Measurements from ENCODE around the gene CLPTM1L.
A peak's percentile ranks its signal among the peaks of the same experiment; 100 is the strongest.
"Not testable (repeated sequence)": the region's sequence is repeated elsewhere in the genome, so short reads cannot be mapped to it uniquely, and the experiment has no call there.

Gene CLPTM1L

DNA sequence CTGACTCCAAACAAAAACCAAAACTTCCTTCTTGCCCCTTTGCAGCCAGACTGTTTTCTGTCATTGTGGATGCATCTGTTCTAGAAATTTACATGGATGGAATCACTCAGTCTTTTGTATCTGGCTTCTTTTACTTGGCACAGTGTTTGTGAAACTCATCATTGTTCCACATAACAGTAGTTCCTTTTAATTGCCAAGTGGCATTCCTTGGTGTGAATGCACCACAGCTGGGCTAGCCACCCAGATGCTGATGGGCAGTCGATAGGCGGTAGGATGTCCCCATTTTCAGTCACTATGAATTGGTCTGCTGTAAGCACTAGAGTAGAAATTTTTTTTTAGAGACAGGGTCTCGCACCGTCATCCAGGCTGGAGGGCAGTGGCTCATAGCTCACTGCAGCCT is 6.3 kb upstream of the CLPTM1L start:
- ATAC-seq (replicated peaks; ENCODE audit: extremely low read depth, poor library complexity, severe bottlenecking) = no peak
- Mint-ChIP-seq H3K36me3 (ENCODE audit: insufficient read depth) (peaks cover 3% of the 10 kb centered on the region), H3K27me3 (peaks cover 11% of the 10 kb centered on the region), H3K27ac (ENCODE audit: low read depth) (no peak overlapping the region), H3K9me3 (no peaks in the 10 kb centered on the region), H3K4me1 (peaks cover 4% of the 10 kb centered on the region), H3K4me3 (no peak overlapping the region)
- DNase-seq (ENCODE audit: low spot score in 2 of 2) = no peak

- H3K27ac Mint-ChIP-seq (ENCODE audit: low read depth) = no peak overlapping the region
- H3K4me3 Mint-ChIP-seq = no peak overlapping the region
- peaks cover 7% of the 10 kb centered on the region for H3K4me1 Mint-ChIP-seq
- ATAC-seq (replicated peaks; ENCODE audit: extremely low read depth, poor library complexity, severe bottlenecking) (no peak), DNase-seq (ENCODE audit: low spot score in 2 of 2) (no peak)
- no peaks in the 10 kb centered on the region for H3K9me3 Mint-ChIP-seq
- H3K36me3 Mint-ChIP-seq (ENCODE audit: insufficient read depth) = peaks cover 5% of the 10 kb centered on the region
- no peaks in the 10 kb centered on the region for H3K27me3 Mint-ChIP-seq
Observed at GRCh38 chr5:1349246-1349645, 4.3 kb upstream of the CLPTM1L start.

- Mint-ChIP-seq H3K9me3 (no peaks in the 10 kb centered on the region), H3K4me3 (no peak overlapping the region), H3K4me1 (peaks cover 10% of the 10 kb centered on the region), H3K27ac (ENCODE audit: low read depth) (no peak overlapping the region), H3K27me3 (no peaks in the 10 kb centered on the region), H3K36me3 (ENCODE audit: insufficient read depth) (peaks cover 5% of the 10 kb centered on the region)
- DNase-seq (ENCODE audit: low spot score in 2 of 2) (no peak), ATAC-seq (replicated peaks; ENCODE audit: extremely low read depth, poor library complexity, severe bottlenecking) (no peak)
Observed at GRCh38 chr5:1348986-1349245, 4.0 kb upstream of the CLPTM1L start.

GRCh38 chr5:1347571-1347970 is 2.7 kb upstream of the CLPTM1L start:
- Mint-ChIP-seq H3K9me3 (no peaks in the 10 kb centered on the region), H3K27me3 (no peaks in the 10 kb centered on the region), H3K36me3 (ENCODE audit: insufficient read depth) (peaks cover 9% of the 10 kb centered on the region), H3K4me3 (no peak overlapping the region), H3K4me1 (peaks cover 19% of the 10 kb centered on the region), H3K27ac (ENCODE audit: low read depth) (no peak overlapping the region)
- ATAC-seq (replicated peaks; ENCODE audit: extremely low read depth, poor library complexity, severe bottlenecking) (no peak), DNase-seq (ENCODE audit: low spot score in 2 of 2) (no peak)

DNA sequence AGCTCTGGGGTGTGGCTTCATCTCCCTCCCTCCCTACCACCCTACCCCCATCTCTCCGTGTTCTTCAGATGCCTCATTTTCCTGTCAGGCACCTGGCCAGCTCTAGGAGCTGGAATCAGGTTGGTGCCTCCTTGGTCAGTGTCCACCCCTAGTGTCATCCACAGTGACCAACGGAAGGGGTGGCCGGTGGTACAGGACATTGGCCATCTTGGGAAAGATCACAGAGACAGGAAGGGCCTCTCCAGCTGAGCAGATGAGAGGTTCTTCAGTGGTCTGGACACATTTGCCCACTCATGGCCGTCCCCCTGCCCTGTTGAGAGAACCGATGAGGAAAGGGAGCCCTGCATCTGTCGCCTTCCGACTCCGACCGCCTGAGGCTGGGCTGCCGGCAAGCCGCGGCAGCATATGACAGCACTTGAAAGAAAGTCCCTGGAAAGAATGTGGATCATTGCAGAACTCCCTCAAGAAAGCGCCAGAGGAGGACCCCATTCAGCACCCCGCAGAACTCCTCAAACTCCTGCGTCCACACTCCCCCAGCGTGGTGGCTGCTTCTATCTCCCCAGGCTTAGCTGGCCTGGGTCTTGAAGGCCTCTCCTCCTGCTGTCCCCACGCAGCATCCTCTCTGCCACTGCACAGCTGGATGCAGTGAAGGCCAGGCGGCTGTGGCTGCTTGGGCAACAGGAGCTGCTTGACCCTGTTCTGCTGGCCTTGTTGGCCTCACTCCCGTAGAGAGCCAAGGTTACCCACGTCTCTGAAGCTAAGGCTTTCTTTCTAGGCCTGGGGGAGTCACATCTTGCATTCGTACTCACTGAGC is 1.9 kb upstream of the CLPTM1L start:
- Mint-ChIP-seq H3K27ac (ENCODE audit: low read depth) (peak overlapping the region; percentile 86), H3K36me3 (ENCODE audit: insufficient read depth) (peaks cover 10% of the 10 kb centered on the region), H3K4me3 (peak overlapping the region; percentile 79), H3K4me1 (peaks cover 19% of the 10 kb centered on the region), H3K9me3 (no peaks in the 10 kb centered on the region), H3K27me3 (no peaks in the 10 kb centered on the region)
- DNase-seq (ENCODE audit: low spot score in 2 of 2) (no peak), ATAC-seq (replicated peaks; ENCODE audit: extremely low read depth, poor library complexity, severe bottlenecking) (no peak)

DNA sequence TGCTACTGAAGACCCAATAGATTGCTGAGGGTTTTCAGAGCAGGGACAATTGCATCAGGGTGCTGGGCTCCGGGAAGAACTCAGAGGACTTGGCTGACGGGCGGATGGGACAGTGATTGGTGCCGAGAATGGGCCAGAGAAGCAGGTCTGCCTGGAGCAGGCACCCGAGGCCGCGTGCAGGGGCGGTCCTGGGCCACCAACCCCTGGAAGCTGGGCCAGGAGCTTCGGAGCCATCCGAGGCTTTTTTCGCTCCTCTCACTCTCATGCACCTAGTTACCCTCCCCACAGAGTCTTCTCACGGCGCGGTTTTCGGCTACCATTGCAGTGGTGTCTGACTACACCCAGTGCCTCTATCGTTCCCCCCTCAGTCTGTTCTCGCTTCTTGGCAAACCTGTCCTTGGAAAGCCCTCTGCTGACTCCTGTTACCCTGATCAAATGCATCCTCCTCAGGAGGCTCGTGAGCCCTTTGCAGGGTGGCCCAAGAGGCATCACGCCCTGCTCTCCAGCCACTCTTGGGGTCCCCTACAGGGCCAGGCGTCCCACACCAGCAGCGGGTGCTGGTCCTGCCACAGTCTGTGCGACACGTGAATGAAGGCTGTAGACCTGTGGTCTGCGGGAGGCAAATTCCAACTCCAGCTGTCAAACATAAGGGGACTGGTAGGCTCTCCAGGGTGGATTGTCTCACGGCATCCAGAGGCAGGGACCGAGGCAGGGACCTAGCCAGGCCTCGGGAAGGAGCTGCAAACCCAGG is 1.2 kb upstream of the CLPTM1L start:
- Mint-ChIP-seq H3K4me3 (peak overlapping the region; percentile 79), H3K27me3 (no peaks in the 10 kb centered on the region), H3K9me3 (no peaks in the 10 kb centered on the region), H3K27ac (ENCODE audit: low read depth) (peak overlapping the region; percentile 86), H3K36me3 (ENCODE audit: insufficient read depth) (peaks cover 18% of the 10 kb centered on the region), H3K4me1 (peaks cover 19% of the 10 kb centered on the region)
- ATAC-seq (replicated peaks; ENCODE audit: extremely low read depth, poor library complexity, severe bottlenecking) = no peak
- DNase-seq (ENCODE audit: low spot score in 2 of 2) = no peak

- Mint-ChIP-seq H3K36me3 (ENCODE audit: insufficient read depth) (peaks cover 24% of the 10 kb centered on the region), H3K9me3 (no peaks in the 10 kb centered on the region), H3K27ac (ENCODE audit: low read depth) (peak overlapping the region; percentile 69), H3K4me1 (peaks cover 19% of the 10 kb centered on the region), H3K27me3 (no peaks in the 10 kb centered on the region), H3K4me3 (peak overlapping the region; percentile 79)
- ATAC-seq (replicated peaks; ENCODE audit: extremely low read depth, poor library complexity, severe bottlenecking) (peak; percentile 26), DNase-seq (ENCODE audit: low spot score in 2 of 2) (no peak)
Observed at GRCh38 chr5:1343931-1344901, 683 bp downstream of the CLPTM1L start.

GRCh38 chr5:1343315-1343751 is 1.6 kb downstream of the CLPTM1L start:
- peaks cover 24% of the 10 kb centered on the region for H3K36me3 Mint-ChIP-seq (ENCODE audit: insufficient read depth)
- no peaks in the 10 kb centered on the region for H3K9me3 Mint-ChIP-seq
- no peak overlapping the region for H3K27ac Mint-ChIP-seq (ENCODE audit: low read depth)
- no peak for ATAC-seq (replicated peaks; ENCODE audit: extremely low read depth, poor library complexity, severe bottlenecking)
- no peaks in the 10 kb centered on the region for H3K27me3 Mint-ChIP-seq
- H3K4me1 Mint-ChIP-seq = peaks cover 19% of the 10 kb centered on the region
- DNase-seq (ENCODE audit: low spot score in 2 of 2) = no peak
- peak overlapping the region; percentile 78 for H3K4me3 Mint-ChIP-seq

GRCh38 chr5:1342711-1343110 is 2.2 kb downstream of the CLPTM1L start:
- H3K9me3 Mint-ChIP-seq; H3K27ac Mint-ChIP-seq (ENCODE audit: low read depth); DNase-seq (ENCODE audit: low spot score in 2 of 2); H3K27me3 Mint-ChIP-seq; ATAC-seq (replicated peaks; ENCODE audit: extremely low read depth, poor library complexity, severe bottlenecking): not testable (repeated sequence)
- Mint-ChIP-seq H3K4me1 (peaks cover 19% of the 10 kb centered on the region), H3K4me3 (peak overlapping the region; percentile 78), H3K36me3 (ENCODE audit: insufficient read depth) (peaks cover 24% of the 10 kb centered on the region)

DNA sequence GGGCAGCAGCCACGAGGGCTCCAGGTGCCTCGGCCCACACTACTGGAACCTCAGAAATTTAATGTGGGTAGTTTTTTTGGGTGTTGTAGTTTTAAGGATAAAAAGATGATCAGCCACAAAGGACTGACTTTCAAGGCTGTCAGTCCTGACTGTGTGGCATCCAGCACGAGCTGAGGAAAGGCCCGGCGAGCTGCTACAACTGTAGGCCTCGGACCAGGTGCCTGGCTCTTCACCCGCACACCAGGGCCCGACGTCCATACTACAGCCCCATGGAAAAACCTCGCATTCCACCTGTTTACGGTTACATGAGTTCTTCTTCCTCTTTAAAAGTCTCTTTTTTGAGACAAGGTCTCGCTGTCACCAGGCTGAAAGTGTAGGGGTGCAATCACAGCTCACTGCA is 2.6 kb downstream of the CLPTM1L start:
- Mint-ChIP-seq H3K4me3 (no peak overlapping the region), H3K4me1 (peaks cover 19% of the 10 kb centered on the region), H3K9me3 (no peaks in the 10 kb centered on the region), H3K27me3 (no peaks in the 10 kb centered on the region), H3K27ac (ENCODE audit: low read depth) (no peak overlapping the region), H3K36me3 (ENCODE audit: insufficient read depth) (peaks cover 26% of the 10 kb centered on the region)
- no peak for ATAC-seq (replicated peaks; ENCODE audit: extremely low read depth, poor library complexity, severe bottlenecking)
- no peak for DNase-seq (ENCODE audit: low spot score in 2 of 2)

DNA sequence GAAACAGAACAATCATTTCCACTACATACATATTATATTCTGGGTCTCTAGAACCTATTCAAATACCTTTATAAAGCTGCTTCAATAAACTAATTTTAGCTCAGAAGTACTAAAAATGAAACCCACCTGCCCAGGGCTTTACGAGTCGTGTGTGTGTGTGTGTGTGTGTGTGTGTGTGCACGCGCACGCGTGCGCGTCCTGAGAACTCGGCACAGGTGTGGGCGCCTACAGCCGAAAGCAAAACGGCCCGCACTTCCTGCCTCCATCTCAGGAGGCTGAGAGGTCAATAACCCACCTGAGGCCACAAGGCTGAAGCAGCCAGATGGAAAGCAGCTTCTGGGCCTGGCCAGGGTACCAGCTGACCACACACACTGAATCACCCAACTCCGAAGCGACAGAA is 3.0 kb downstream of the CLPTM1L start:
- Mint-ChIP-seq H3K27me3 (no peaks in the 10 kb centered on the region), H3K4me3 (no peak overlapping the region), H3K27ac (ENCODE audit: low read depth) (no peak overlapping the region), H3K36me3 (ENCODE audit: insufficient read depth) (peaks cover 29% of the 10 kb centered on the region), H3K4me1 (peaks cover 19% of the 10 kb centered on the region), H3K9me3 (no peaks in the 10 kb centered on the region)
- ATAC-seq (replicated peaks; ENCODE audit: extremely low read depth, poor library complexity, severe bottlenecking) = no peak
- DNase-seq (ENCODE audit: low spot score in 2 of 2) = no peak

DNA sequence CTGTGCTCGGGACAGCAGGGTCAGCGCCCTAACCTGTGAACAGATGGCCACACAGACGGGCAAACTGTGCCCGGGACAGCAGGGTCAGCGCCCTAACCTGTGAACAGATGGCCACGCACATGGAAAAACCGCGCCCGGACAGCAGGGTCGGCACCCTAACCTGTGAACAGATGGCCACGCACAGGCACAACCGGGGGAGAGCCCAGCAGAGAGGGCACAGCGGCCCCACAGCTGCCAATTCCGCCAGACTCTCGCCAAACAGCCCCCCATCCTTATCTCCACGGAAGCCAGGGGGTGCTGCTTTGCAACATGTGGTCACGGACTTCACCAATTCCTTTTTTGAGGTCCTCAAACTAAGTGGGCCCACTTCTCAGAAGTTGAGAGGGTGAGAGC is 5.1 kb downstream of the CLPTM1L start:
- not testable (repeated sequence) for H3K27ac Mint-ChIP-seq (ENCODE audit: low read depth); H3K4me3 Mint-ChIP-seq; H3K27me3 Mint-ChIP-seq; ATAC-seq (replicated peaks; ENCODE audit: extremely low read depth, poor library complexity, severe bottlenecking); DNase-seq (ENCODE audit: low spot score in 2 of 2); H3K9me3 Mint-ChIP-seq
- peaks cover 38% of the 10 kb centered on the region for H3K36me3 Mint-ChIP-seq (ENCODE audit: insufficient read depth)
- peaks cover 21% of the 10 kb centered on the region for H3K4me1 Mint-ChIP-seq

All from central memory CD8-positive, alpha-beta T cell (primary cell).